Fibroblast of pulmonary artery (primary cell): ENCODE data around the gene KCNK13.

Source experiments
- DNase-seq: peaks from one replicate; pipeline ENCODE4 v3.0.0-alpha.2; 2010; ENCODE audit warnings: low read depth
- H3K4me3 ChIP-seq: replicated peaks from 2 replicates; pipeline ENCODE4 v1.5.1; 2011; ENCODE audit warnings: low read depth, mild to moderate bottlenecking, control low read depth, low read length, moderate library complexity
- TF ChIP-seq, protein P1 (sequence below): IDR thresholded peaks from 2 replicates; pipeline ENCODE4 v1.5.1; 2011; ENCODE audit warnings: mild to moderate bottlenecking, control low read depth, low read length, inconsistent platforms; ENCODE audit errors: missing control alignments

Gene KCNK13

DNA sequence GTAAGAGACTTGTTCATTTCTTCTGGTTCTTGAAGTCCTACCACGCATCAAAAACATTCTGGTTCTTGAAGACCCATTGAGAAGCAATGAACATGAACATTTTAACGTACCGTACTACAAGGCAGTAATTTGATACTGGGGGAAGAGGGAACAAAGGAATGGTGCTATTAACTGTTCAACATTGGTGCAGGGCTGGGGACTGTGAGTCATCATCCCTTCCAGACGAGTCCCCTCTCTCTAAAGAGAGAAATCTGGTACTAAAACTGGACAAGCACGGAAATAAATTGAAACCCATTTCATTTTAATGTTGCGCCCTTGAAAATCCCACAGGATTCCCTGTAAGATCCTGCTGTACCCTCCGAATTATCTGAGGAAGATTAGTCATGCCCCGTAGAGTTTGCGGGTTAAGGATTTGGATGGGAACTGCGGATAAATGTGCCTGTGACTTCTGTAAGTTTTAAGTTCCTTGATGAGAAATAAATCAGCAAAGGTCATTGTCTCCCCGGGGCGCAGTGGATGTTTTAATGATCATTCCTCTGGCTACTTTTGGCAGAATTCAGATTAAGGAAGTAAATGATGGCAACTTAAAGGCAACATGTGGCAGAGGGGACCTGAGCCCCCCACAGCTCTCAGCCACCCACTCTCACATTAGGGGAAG is 78.6 kb downstream of the KCNK13 start:
- peak; percentile 19 for DNase-seq
- TF ChIP-seq, protein P1, sequence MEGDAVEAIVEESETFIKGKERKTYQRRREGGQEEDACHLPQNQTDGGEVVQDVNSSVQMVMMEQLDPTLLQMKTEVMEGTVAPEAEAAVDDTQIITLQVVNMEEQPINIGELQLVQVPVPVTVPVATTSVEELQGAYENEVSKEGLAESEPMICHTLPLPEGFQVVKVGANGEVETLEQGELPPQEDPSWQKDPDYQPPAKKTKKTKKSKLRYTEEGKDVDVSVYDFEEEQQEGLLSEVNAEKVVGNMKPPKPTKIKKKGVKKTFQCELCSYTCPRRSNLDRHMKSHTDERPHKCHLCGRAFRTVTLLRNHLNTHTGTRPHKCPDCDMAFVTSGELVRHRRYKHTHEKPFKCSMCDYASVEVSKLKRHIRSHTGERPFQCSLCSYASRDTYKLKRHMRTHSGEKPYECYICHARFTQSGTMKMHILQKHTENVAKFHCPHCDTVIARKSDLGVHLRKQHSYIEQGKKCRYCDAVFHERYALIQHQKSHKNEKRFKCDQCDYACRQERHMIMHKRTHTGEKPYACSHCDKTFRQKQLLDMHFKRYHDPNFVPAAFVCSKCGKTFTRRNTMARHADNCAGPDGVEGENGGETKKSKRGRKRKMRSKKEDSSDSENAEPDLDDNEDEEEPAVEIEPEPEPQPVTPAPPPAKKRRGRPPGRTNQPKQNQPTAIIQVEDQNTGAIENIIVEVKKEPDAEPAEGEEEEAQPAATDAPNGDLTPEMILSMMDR: no peak
- H3K4me3 ChIP-seq: no peak overlapping the region

DNA sequence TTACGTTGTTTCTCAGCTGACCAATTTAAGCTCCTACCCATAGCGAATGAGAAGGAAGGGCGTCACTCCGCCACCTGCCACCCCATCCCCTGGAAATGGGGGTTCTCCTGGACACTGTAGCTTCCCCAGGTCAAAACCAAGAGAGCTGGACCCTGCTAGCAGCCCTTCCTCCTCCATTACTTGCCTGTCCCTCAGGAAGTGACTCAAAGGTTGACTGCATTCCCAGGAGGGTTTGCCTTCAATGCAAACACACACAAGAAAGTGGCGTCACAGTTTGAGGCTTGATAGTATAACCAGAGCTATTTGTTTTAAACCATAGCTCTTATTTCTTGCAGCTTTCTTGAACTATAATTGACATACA is 79.1 kb downstream of the KCNK13 start:
- TF ChIP-seq, protein P1: no peak
- peak; percentile 48 for DNase-seq
- no peak overlapping the region for H3K4me3 ChIP-seq

DNA sequence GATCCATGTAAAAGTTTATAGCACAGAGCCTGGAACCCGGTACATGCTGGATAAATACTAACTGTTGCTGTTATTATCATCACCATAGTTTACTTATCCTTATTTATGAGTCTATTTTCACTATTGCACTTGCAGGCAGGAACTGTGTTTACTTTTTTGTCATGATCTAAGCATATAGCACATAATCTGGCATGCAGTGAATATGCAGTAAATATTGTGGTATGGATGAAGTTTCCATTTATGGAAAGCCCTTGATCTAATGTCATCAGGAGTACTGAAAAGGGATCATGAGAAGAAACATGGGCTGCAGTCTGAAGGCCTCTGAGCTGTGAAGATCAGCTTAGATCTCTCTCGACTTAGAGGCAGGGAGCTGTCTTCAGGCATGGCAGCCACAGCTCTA is 91.6 kb downstream of the KCNK13 start:
- DNase-seq: no peak
- TF ChIP-seq, protein P1: no peak
- H3K4me3 ChIP-seq: no peak overlapping the region

DNA sequence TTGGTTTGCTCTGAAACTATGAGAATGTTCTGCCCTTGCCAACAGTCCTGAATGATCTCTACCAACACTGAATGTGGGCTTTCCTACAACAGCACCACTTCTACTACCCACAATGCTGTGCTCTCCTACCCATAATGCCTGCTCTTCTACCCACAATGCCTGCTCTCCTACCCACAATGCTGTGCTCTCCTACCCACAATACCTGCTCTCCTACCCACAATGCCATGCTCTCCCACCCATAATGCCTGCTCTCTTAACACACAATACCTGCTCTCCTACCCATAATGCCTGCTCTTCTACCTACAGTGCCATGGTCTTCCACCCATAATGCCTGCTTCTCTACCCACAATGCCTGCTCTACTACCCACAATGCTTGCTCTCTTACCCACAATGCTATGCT is 92.3 kb downstream of the KCNK13 start:
- DNase-seq: no peak
- TF ChIP-seq, protein P1: no peak
- H3K4me3 ChIP-seq: no peak overlapping the region

DNA sequence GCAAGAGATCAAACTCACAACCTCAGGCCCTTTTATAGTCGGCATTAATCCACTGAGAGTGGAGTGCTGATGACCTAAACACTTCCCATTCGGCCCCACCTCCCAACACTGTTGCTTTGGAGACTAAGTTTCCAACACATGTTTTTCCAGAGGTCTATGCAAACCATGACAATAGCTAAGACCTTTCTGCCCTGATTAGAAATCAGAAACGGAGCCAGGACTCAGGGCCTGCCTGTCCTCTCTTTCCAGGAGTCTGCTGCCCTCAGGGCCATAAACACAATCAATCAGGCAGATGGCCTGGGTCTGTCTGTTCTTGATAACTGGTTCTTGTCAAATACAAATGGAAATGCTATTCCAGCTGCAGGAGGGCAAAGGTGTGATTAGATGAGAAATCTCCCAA is 97.4 kb downstream of the KCNK13 start:
- H3K4me3 ChIP-seq: no peak overlapping the region
- TF ChIP-seq, protein P1: no peak
- no peak for DNase-seq

DNA sequence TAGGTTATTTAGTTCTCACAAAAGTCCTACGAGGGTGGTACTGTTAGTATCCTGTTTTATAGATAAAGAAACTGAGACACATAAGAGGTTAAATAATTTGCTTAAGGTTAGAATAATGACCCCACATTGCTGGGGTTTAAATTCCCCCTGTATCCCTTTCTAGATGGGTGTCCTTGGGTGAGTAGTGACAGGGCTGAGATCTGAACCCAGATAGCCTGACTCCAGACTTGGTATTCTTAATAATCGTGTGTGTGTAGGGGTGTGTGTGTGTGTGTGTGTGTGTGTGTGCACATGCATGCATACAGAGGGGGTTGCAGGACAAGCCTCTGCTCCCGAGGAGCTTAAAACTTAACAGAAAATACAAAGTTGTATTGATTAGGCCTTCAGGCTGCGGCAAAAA is 97.9 kb downstream of the KCNK13 start:
- DNase-seq: no peak
- no peak overlapping the region for H3K4me3 ChIP-seq
- TF ChIP-seq, protein P1: no peak

DNA sequence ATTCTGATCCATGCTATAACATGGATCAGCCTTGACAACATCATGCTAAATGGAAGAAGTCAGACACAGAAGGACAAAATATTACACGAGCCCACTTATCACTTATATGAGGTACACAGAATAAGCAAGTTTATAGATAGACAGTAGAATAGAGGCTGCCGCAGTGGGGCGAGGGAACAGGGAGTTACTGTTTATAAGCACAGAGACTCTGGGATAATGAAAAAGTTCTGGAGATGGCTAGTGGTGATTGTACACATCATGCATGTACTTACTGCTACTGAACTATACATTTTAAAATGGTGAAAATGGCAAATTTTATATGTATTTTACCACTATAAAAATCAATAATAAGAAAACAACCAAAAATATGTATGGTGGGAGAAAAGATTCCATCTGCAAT is 99.3 kb downstream of the KCNK13 start:
- no peak overlapping the region for H3K4me3 ChIP-seq
- TF ChIP-seq, protein P1: no peak
- no peak for DNase-seq
